PFSK-1 (cell line): ENCODE data around the gene CHRD.

ENCODE experiments used
- FOXP2 ChIP-seq: optimal IDR thresholded peaks from 2 replicates; pipeline ENCODE3; 2011; ENCODE audit warnings: borderline replicate concordance, control low read depth, inconsistent platforms; ENCODE audit not compliant: insufficient read depth; ENCODE audit errors: extremely low read length, extremely low read depth
- POLR2AphosphoS5 ChIP-seq: IDR thresholded peaks from 2 replicates; pipeline ENCODE4 v1.6.1; 2012; ENCODE audit warnings: low read depth, mild to moderate bottlenecking, control low read depth, low read length, moderate library complexity
- REST ChIP-seq, 2 experiments: IDR thresholded peaks; 2 replicates each; pipeline versions ENCODE4 v1.6.1 to v1.8.0; 2011 to 2012; ENCODE audit warnings: low read depth in 2 of 2, low read length in 2 of 2, control low read depth in 1 of 2, inconsistent platforms in 1 of 2, mild to moderate bottlenecking in 1 of 2, moderate library complexity in 1 of 2; ENCODE audit not compliant: insufficient read depth in 1 of 2
- SIN3A ChIP-seq: IDR thresholded peaks from 2 replicates; pipeline ENCODE4 v1.6.1; 2012; ENCODE audit warnings: mild to moderate bottlenecking, low read length, moderate library complexity, borderline replicate concordance; ENCODE audit not compliant: insufficient read depth
- TAF1 ChIP-seq: IDR thresholded peaks from 2 replicates; pipeline ENCODE4 v1.6.1; 2012; ENCODE audit warnings: low read length, control low read depth, borderline replicate concordance; ENCODE audit not compliant: insufficient read depth

Gene CHRD

GRCh38 chr3:184348057-184348382 is 31.8 kb upstream of the CHRD start:
- no peak for TF ChIP-seq REST (IDR thresholded peaks at IDR 0.05; ENCODE audit: insufficient read depth in 1 of 2, low read depth in 2 of 2, low read length in 2 of 2)
- TF ChIP-seq SIN3A: no peak
- no peak for TF ChIP-seq FOXP2
- no peak for TF ChIP-seq TAF1
- no peak for TF ChIP-seq POLR2AphosphoS5

DNA sequence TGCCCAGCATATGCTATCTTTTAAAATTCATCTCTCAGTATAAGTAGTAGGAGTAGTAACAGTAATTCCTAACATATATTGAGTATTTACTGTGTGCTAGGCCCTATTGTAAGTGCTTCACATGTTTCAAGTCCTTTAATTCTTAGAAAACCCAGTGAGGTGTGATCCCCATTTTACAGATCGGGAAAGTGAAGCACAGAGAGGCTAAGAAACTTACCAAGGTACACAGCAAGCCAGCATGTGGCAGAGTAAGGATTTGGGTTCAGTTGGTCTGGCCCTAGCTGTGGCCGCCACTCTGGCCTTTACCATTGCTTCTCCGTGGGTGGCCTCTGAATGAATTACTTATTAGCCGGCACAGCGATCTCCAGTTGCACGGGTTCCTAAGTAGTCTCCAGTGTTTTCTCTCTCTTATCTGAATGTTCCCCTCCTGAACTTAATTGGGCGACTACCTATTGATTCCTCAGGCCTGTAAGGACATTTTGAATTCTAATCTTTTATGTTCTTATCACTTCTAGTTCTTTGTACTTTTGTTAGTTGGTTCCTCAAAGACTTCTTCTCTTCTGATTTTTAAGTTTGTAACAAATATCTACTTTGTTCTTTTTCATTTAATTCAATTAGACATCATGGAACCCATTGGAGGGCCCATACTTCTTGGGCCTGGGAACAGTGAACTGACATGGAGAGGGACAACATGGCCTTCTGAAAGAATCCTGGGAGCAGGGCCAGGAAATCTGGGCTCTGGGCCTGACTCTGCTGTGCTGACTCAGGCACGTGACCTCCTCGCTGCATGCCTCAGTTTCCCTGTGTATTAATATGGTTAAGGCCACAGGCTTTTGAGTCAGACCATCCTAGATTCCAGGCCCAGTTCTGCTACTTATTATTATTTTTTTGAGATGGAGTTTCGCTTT is 30.0 kb upstream of the CHRD start:
- no peak for TF ChIP-seq REST (IDR thresholded peaks at IDR 0.05; ENCODE audit: insufficient read depth in 1 of 2, low read depth in 2 of 2, low read length in 2 of 2)
- no peak for TF ChIP-seq FOXP2
- TF ChIP-seq POLR2AphosphoS5: no peak
- TF ChIP-seq TAF1: no peak
- no peak for TF ChIP-seq SIN3A

DNA sequence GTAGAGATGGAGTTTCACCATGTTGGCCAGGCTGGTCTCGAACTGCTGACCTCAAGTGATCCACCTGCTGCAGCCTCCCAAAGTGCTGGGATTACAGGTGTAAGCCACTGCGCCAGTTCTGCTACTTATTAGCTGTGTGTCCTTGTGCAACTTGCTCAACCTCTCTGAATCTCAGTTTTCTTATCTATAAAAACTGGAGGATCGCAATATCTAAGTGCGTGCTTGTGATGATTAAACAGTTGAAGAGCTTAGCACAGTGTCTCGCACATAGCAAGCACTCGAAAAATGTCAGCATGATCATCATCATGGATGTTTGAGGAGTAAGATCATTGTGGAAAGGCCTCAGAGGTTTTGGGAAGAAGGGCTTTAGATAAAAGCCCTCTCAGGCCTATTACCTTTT is 29.2 kb upstream of the CHRD start:
- TF ChIP-seq POLR2AphosphoS5: no peak
- no peak for TF ChIP-seq TAF1

DNA sequence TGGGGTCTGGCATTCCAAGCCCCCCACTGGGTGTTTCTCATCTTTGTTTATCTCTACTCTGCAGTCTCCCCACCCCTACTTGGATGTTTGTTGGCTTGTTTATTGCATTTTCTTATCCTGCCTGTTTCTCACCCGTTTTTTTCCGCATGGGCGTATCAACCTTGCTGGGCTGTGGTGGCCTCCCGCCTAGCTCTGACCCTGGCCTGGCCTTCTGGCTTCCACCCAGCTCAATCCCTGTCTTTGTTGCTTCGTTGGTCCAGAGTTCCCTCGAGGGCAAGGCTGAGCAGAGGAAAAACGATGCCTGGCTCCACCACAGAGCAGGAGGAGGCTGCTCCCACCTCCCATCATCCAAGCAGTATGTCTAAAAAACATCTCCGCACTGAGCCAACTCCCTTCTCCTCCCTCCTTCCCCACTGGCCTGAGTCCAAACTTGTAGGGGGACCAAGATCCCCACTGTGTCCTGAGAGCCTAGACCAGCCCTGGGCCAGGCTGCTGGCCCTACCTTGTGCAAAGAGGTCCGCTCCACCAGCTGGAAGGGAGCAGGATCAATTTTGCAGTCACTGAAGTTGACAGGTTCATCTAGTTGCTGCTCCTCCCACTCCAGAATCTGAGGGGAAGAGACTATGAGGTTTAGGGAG is 28.2 kb upstream of the CHRD start:
- TF ChIP-seq POLR2AphosphoS5 (no peak), SIN3A (no peak), REST (IDR thresholded peaks at IDR 0.05; ENCODE audit: insufficient read depth in 1 of 2, low read depth in 2 of 2, low read length in 2 of 2) (no peak)

DNA sequence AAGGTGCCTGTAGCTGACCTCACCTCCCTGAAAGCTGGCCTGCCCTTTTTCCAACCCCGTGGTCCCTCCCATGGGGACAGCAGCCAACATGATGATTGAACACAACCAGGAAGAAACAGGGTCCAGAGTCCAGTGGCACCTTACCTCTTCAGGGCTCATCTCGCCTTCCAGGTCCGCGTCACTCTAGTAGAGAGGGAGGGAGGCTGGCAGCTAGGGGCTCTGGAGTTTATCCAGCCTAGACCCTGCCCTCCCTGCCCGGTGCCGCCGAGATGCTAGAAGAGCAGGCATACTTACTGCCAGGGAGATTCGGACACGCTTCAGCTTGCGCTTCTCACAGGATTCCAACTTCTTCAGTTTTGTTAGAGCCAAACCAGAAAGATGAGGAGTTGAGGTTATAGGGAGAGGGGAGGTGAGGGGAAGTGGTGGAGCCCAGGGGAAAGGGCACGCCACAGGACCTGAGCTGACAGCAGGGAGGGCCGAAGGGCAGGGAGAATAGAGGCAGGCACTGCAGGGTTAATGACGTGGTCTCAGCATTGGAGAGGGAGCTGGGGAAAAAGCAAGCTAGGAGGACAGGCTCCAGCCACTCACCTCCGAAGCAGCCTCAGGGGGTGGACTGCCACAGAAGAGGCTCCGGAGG is 27.6 kb upstream of the CHRD start:
- TF ChIP-seq TAF1: no peak

DNA sequence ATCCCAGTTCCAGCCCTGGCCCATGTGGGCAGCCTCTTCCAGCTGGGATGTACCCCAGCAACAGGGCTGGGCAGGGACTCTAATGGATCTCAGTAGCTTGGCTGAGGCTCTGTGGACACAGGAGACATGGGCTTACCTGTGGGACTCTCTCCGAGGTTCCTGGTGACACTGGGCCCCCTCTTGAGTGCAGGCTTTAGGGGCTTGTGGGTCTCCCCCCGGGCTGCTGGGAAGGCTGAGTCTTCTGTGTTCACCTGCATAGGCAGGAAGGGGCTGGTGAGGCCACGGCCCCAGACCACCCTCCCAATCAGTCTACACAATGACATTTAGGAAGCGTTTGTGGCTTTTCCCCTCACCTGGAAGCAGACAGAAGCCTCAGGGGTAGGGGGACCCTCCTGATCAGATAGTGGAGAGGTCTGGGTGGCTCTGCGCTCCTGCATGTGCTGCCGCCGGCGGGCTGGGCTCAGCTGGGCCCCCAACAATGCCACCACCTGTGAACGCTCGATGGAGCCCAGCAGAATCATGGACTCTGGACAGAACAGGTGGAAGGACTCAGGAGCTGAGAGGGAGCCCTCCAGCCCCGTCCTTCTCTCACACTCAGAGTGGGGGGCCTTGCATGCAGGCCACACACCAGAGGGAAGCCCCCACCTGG is 26.8 kb upstream of the CHRD start:
- TF ChIP-seq POLR2AphosphoS5: no peak
- no peak for TF ChIP-seq SIN3A
- no peak for TF ChIP-seq TAF1
- TF ChIP-seq FOXP2: no peak
- no peak for TF ChIP-seq REST (IDR thresholded peaks at IDR 0.05; ENCODE audit: insufficient read depth in 1 of 2, low read depth in 2 of 2, low read length in 2 of 2)
